ENCODE results near the gene GPR137B.
"Not testable (repeated sequence)": the region's sequence is repeated elsewhere in the genome, so short reads cannot be mapped to it uniquely, and the experiment has no call there.

GRCh38 chr1:236186471-236186870, 44.1 kb downstream of the GPR137B start:
- TF ChIP-seq, protein P1, sequence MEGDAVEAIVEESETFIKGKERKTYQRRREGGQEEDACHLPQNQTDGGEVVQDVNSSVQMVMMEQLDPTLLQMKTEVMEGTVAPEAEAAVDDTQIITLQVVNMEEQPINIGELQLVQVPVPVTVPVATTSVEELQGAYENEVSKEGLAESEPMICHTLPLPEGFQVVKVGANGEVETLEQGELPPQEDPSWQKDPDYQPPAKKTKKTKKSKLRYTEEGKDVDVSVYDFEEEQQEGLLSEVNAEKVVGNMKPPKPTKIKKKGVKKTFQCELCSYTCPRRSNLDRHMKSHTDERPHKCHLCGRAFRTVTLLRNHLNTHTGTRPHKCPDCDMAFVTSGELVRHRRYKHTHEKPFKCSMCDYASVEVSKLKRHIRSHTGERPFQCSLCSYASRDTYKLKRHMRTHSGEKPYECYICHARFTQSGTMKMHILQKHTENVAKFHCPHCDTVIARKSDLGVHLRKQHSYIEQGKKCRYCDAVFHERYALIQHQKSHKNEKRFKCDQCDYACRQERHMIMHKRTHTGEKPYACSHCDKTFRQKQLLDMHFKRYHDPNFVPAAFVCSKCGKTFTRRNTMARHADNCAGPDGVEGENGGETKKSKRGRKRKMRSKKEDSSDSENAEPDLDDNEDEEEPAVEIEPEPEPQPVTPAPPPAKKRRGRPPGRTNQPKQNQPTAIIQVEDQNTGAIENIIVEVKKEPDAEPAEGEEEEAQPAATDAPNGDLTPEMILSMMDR (IDR thresholded peaks at IDR 0.05) = not testable (repeated sequence)
- not testable (repeated sequence) for TF ChIP-seq POLR2A (IDR thresholded peaks at IDR 0.05)

Data from heart left ventricle (tissue), 13 donors.